Fibroblast of villous mesenchyme (primary cell): ENCODE data around the gene COPE. TPM values are rescaled to one million over a fixed set of nuclear protein-coding genes. Genes with fewer than 3 reads are reported as not detected.

Experiments
- DNase-seq: peaks from one replicate; pipeline ENCODE4 v3.0.0-alpha.2; 2010; ENCODE audit warnings: low read depth
- H3K4me3 ChIP-seq: 2 replicates; pipeline ENCODE4 v1.5.1; 2011; ENCODE audit warnings: low read depth, mild to moderate bottlenecking, low read length
- total RNA-seq: library from RNA; depleted of rRNA; stranded (reverse); fragments of >200 nt; gene quantifications from 2 replicates; pipeline ENCODE4 v1.2.3, GENCODE V29; 2012
- TF ChIP-seq, protein P1 (sequence below): IDR thresholded peaks from 2 replicates; pipeline ENCODE4 v1.5.1; 2012; ENCODE audit warnings: low read depth, mild to moderate bottlenecking, low read length; ENCODE audit not compliant: insufficient read depth

The COPE gene
- total RNA-seq, 1 donor, result 222 TPM

- TF ChIP-seq, protein P1, sequence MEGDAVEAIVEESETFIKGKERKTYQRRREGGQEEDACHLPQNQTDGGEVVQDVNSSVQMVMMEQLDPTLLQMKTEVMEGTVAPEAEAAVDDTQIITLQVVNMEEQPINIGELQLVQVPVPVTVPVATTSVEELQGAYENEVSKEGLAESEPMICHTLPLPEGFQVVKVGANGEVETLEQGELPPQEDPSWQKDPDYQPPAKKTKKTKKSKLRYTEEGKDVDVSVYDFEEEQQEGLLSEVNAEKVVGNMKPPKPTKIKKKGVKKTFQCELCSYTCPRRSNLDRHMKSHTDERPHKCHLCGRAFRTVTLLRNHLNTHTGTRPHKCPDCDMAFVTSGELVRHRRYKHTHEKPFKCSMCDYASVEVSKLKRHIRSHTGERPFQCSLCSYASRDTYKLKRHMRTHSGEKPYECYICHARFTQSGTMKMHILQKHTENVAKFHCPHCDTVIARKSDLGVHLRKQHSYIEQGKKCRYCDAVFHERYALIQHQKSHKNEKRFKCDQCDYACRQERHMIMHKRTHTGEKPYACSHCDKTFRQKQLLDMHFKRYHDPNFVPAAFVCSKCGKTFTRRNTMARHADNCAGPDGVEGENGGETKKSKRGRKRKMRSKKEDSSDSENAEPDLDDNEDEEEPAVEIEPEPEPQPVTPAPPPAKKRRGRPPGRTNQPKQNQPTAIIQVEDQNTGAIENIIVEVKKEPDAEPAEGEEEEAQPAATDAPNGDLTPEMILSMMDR, result peak; percentile 13
- DNase-seq, result peak; percentile 64
These were observed 21.8 kb upstream of the COPE start, which contains the start of gene HOMER3 for GRCh38 chr19:18940769-18941627. Gene HOMER3 (minus strand): TSS chr19:18941217. CDS start chr19:18938982, 2,235 bp downstream.

GRCh38 chr19:18939922-18940768 lies 21.0 kb upstream of the COPE start:
- DNase-seq, result peak; percentile 62
- H3K4me3 ChIP-seq, result peak overlapping the region; percentile 92
- TF ChIP-seq, protein P1, result no peak

More at GRCh38 chr19:18940769-18941627, 21.8 kb upstream of the COPE start, which contains the start of gene HOMER3:
- H3K4me3 ChIP-seq, result peak within 1 kb of the TSS; percentile 92

DNA sequence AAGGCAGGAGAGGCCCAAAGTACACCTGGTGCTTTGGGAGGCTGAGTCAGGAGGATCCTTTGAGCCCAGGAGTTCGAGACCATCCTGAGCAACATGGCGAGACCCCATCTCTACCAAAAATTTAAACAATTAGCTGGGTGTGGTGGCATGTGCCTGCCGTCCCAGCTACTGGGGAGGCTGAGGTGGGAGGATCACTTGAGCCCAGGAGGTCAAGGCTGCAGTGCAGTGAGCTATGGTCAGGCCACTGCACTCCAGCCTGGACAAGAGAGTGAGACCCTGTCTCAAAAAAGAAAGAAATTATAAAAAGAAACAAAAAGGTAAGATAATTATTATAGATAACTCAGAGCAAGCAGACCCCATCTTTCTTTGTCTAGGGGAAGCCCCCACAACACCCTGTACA lies 20.0 kb upstream of the COPE start:
- DNase-seq, result no peak
- TF ChIP-seq, protein P1, result no peak

GRCh38 chr19:18933297-18933696 lies 14.1 kb upstream of the COPE start:
- DNase-seq, result no peak
- no peak overlapping the region for H3K4me3 ChIP-seq
- TF ChIP-seq, protein P1, result no peak

More for the DNA sequence above, 20.0 kb upstream of the COPE start:
- peak overlapping the region; percentile 92 for H3K4me3 ChIP-seq

GRCh38 chr19:18932216-18932841 lies 13.1 kb upstream of the COPE start:
- H3K4me3 ChIP-seq, result peak overlapping the region; percentile 15
- DNase-seq, result peak; percentile 56
- TF ChIP-seq, protein P1, result no peak
